ENCODE results near the gene SIVA1. TPM values are rescaled to one million over a fixed set of nuclear protein-coding genes. Genes with fewer than 3 reads are reported as not detected.

The SIVA1 gene
- total RNA-seq, 4 donors from 2014 or later: 149 to 282 (median 201) TPM

- DNase-seq: no peak
- intact Hi-C loops (cut with DNase I): no loop called here
- Histone ChIP-seq H3K4me3 (no peak overlapping the region), H3K36me3 (peaks cover 16 to 80% (median 28%) of the 10 kb centered on the region in 3 donors), H3K27ac (no peak overlapping the region), H3K4me1 (peaks cover 4 to 16% (median 9%) of the 10 kb centered on the region in 3 donors), H3K9me3 (no peaks in the 10 kb centered on the region), H3K27me3 (no peaks in the 10 kb centered on the region)
- no peak for TF ChIP-seq CTCF (IDR thresholded peaks at IDR 0.05)
- no peak for TF ChIP-seq POLR2A (IDR thresholded peaks at IDR 0.05)
- 83 to 89% methylated on average over 22 to 26 of the region's 30 CpGs for WGBS, 2 donors
These were observed 6.3 kb downstream of the SIVA1 start for GRCh38 chr14:104758981-104759969.

- WGBS, 2 donors: 86 to 92% methylated on average over 3 of the region's 3 CpGs
- peaks cover 0 to 33% (median 0%) of the 10 kb centered on the region in 3 donors for H3K36me3 ChIP-seq
- H3K27ac ChIP-seq: no peak overlapping the region
- no peaks in the 10 kb centered on the region for H3K9me3 ChIP-seq
- no peak for TF ChIP-seq POLR2A (IDR thresholded peaks at IDR 0.05)
- no peak for TF ChIP-seq CTCF (IDR thresholded peaks at IDR 0.05)
- intact Hi-C loops (cut with DNase I): loop anchor here (5.0 kb wide), 1 partner anchor 62 kb away; no protein-coding TSS in a partner anchor
- no peak for DNase-seq
- no peaks in the 10 kb centered on the region for H3K27me3 ChIP-seq
- H3K4me1 ChIP-seq: peaks cover 0 to 13% (median 7%) of the 10 kb centered on the region in 3 donors
- no peak overlapping the region for H3K4me3 ChIP-seq
These were observed 12.6 kb downstream of the SIVA1 start for GRCh38 chr14:104765517-104765916.

- intact Hi-C loops (cut with DNase I): loop anchor here (5.0 kb wide), 1 partner anchor 61 kb away; no protein-coding TSS in a partner anchor
- 79 to 100% methylated on average over 2 of the region's 4 CpGs for WGBS, 2 donors
- H3K9me3 ChIP-seq: no peaks in the 10 kb centered on the region
- H3K4me1 ChIP-seq: peaks cover 0 to 13% (median 7%) of the 10 kb centered on the region in 3 donors
- DNase-seq: no peak
- TF ChIP-seq POLR2A (IDR thresholded peaks at IDR 0.05): no peak
- no peak for TF ChIP-seq CTCF (IDR thresholded peaks at IDR 0.05)
- no peak overlapping the region for H3K4me3 ChIP-seq
- H3K27ac ChIP-seq: no peak overlapping the region
- peaks cover 0 to 33% (median 2%) of the 10 kb centered on the region in 3 donors for H3K36me3 ChIP-seq
- H3K27me3 ChIP-seq: no peaks in the 10 kb centered on the region
These were observed 13.4 kb downstream of the SIVA1 start for GRCh38 chr14:104766256-104766862.

GRCh38 chr14:104766863-104767633 lies 14.1 kb downstream of the SIVA1 start:
- Histone ChIP-seq H3K27ac (no peak overlapping the region), H3K9me3 (no peaks in the 10 kb centered on the region), H3K36me3 (peaks cover 0 to 33% (median 7%) of the 10 kb centered on the region in 3 donors), H3K4me3 (no peak overlapping the region), H3K27me3 (no peaks in the 10 kb centered on the region), H3K4me1 (peaks cover 0 to 14% (median 7%) of the 10 kb centered on the region in 3 donors)
- DNase-seq: no peak
- intact Hi-C loops (cut with DNase I): loop anchor here (5.0 kb wide), 1 partner anchor 60 kb away; no protein-coding TSS in a partner anchor
- TF ChIP-seq POLR2A (IDR thresholded peaks at IDR 0.05) (no peak), CTCF (IDR thresholded peaks at IDR 0.05) (no peak)
- WGBS, 2 donors: 81 to 85% methylated on average over 12 to 14 of the region's 15 CpGs

All from esophagus squamous epithelium (tissue), 5 donors.